NCI-H774 (cell line): Measurements from ENCODE around the gene PTPRN2.
"Not testable (repeated sequence)": the region's sequence is repeated elsewhere in the genome, so short reads cannot be mapped to it uniquely, and the experiment has no call there.

ENCODE experiments used
- DNase-seq: peaks from one replicate; lab custom pipeline; 2025; lab: John Stamatoyannopoulos, UW

The PTPRN2 gene

DNA sequence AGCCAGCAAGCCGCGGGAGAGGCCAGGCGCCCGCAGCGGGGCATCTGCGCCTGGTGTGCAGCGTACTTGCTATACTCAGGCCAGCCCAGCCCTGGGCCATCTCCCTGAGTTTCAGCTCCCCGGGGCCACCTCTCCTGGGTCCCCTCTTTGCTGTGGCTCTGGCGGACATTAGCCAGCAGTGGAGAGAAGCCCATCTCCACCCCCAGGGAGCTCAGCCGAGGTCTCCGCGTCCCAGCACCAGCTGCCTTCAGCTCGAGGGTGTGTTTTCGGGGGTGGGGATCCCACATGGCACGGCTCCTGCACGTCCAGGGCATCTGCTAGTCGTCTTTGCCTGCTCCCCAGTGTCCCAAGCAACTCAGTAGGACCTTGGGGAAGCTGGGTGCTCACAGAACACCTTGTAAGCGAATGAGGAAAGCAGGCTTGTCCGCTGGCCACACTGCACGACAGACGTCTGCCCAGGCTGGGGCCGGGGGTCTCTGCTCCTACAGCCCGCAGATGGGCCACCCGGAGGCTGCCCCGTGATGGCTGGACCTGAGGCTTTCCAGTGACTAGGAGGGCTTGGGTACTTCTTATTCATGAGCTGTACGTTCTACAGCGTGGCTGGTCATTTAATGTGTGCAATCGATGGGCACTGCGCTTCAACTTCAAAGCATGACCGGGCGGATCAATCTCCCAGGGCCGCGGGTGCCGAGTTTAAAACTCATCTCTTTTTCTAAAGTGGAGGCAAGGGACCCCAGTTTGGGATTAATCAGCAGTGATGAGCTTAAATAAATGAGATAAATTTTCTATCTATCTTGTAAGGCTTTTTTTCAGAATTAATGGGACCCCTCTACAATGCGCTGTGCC lies 795.2 kb downstream of the PTPRN2 start:
- DNase-seq = no peak

- no peak for DNase-seq
Observed at GRCh38 chr7:157791666-157792065, 796.0 kb downstream of the PTPRN2 start.

DNA sequence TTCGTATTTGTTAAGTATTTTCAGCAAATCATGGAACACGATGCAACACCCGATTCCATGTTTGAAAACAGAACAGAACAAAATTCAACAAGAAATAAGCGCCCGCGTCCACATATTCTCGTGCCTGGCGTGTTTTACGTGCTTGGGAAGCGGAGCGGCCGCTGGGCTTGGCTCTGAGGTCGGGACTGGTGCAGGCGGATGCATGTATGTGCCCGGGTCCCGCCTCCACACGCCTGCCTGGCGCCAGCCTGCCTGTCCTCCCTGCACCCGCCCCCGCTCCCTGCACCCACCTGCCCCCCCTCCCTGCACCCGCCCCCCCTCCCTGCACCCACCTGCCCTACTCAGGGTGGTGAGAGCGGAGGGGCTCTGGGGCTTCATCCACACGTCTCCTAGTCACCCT lies 796.4 kb downstream of the PTPRN2 start:
- DNase-seq = no peak

GRCh38 chr7:157789942-157790341 lies 797.7 kb downstream of the PTPRN2 start:
- no peak for DNase-seq

- no peak for DNase-seq
Observed at GRCh38 chr7:157789094-157789493, 798.5 kb downstream of the PTPRN2 start.

GRCh38 chr7:157788573-157788972 lies 799.0 kb downstream of the PTPRN2 start:
- DNase-seq = no peak

- no peak for DNase-seq
Observed at GRCh38 chr7:157787275-157787701, 800.3 kb downstream of the PTPRN2 start.

GRCh38 chr7:157786375-157787274 lies 801.0 kb downstream of the PTPRN2 start:
- no peak for DNase-seq

- DNase-seq = no peak
Observed at GRCh38 chr7:157785486-157786186, 802.0 kb downstream of the PTPRN2 start.

- DNase-seq = no peak
Observed at GRCh38 chr7:157784979-157785441, 802.6 kb downstream of the PTPRN2 start.

- no peak for DNase-seq
Observed at GRCh38 chr7:157784041-157784835, 803.4 kb downstream of the PTPRN2 start.

DNA sequence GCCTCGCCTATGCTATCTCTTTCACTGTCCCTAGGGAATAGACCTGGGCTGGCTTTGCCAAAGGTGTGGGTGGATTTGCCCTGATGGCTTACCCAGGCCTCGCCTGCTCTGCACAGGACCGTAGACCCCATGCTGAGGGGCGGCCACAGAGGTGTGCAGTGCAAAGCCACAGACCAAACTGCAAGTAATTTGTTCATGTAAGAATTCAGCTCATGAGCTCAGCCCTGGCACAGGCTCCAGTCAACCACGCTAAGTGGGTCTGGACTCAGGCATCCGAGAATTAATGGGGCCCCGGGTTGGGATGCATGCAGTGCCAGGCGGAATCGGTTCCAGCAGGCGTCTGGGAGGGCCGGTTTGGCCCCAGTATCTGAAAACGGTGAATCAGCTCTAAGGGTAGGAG lies 805.6 kb downstream of the PTPRN2 start:
- DNase-seq = no peak

DNA sequence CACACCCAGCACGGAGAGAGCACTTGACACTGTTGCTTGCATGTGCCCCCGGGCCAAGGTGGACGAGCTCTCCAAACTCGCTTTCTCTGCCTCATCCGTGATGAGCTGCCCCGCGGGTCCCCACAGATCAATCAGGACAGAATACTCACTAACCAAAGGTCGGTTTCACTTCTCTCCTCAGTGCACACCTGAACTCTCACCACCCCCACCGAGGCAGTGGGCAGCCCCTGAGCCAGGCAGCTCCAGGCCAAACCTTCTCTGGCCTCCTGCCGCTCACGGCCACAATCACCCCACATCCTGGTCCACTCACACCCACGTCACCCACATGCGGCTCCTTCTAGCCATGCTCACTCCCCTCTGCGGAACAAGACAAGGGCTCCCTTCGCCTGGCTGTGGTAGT lies 806.9 kb downstream of the PTPRN2 start:
- no peak for DNase-seq

DNA sequence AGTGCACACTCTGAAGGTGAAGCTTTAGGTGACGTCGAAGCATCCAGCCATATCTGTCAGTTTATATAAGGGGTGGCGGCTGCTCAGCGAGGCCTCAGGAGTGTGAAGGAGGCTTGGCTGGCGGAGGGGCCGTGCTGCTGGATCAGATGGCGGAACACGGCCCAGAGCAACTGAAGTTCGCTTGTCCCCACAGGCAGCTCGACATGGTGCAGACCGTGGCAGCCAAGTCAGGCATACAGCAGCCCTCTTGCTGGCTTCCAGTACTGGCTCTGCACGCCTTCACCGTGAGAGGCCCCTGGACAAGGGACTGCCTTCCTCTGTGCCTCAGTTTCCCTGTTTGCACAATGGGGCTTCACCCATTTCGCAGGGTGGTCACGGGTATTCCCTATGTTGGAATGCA lies 807.3 kb downstream of the PTPRN2 start:
- no peak for DNase-seq

- DNase-seq = no peak
Observed at GRCh38 chr7:157779206-157779605, 808.4 kb downstream of the PTPRN2 start.

GRCh38 chr7:157777194-157777762 lies 810.3 kb downstream of the PTPRN2 start:
- not testable (repeated sequence) for DNase-seq

GRCh38 chr7:157775560-157776332 lies 811.9 kb downstream of the PTPRN2 start:
- DNase-seq = no peak

DNA sequence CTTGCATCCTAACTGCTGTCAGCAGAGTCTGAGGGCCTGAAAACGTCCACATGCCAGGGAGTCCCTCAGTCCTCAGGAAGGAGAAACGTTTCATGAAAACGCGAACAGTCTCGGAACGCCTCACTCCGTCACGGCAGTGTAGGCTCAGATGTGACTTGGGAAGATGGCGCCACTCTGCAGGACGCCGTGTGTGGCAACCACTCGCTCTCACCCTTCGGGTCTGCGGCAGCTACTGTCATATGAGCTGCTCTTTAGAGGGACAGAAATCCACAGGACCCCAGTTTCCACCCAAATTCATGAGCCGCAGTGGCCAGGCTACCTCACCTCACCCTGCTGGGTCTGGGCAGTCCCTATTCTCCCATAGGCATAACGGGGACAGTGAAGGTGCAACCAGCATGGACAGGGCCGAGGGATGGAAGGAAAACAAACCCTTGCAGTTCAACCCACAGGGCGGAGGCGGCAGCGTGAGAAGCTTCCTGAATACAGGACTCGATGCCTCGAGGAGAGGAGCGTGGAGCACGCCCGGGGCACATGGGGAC lies 812.5 kb downstream of the PTPRN2 start:
- no peak for DNase-seq

DNA sequence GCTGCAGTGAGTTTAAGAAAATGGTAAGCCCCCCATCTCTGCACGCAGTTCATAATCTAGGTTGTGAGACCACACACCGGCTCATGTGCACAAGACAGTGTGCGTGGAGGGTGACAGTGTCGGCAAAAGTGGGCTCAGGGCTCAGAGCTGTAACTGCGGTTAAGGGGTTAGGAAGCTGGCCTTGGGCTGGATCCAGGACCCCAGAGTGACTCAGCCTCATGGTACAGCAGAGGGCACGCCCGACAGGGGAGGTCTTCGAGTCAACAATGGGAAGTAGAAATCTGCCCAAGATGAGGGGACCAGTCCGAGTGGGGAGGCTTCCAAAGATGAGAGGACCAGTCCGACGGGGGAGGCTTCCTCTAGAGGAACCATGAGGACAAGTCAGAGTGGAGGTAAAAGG lies 813.1 kb downstream of the PTPRN2 start:
- DNase-seq = no peak

DNA sequence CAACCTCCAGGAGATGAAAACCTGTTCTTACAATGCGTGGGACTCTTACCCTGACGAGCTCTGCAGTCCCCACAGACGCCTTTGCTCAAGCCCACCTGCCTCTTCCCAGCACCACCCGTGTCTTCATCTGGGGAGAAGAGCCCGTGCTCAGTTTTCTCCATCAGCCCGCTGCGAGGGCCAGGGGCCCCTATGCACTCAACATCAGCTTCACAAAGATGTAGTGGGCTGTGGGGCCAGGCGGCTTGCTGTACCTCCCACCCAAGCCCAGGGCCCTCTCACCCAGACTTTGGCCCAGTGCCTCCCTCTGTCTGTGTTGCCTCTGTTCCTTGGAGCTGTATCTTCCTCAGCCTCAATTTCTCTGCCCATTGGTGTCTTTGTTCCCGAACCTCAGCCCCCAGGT lies 814.3 kb downstream of the PTPRN2 start:
- no peak for DNase-seq
